Dendritic cell treated with granulocyte-macrophage colony-stimulating factor and Interleukin-4, amounts not matched to agents 40 ng/mL and 50 ng/mL, for 4 days (primary cell): ENCODE data around the gene TTC8.
"Not testable (repeated sequence)": the region's sequence is repeated elsewhere in the genome, so short reads cannot be mapped to it uniquely, and the experiment has no call there.

Source experiments
- H3K27ac Mint-ChIP-seq: one replicate; pipeline ENCODE4 v1.8.0; 2022; ENCODE audit warnings: mild to moderate bottlenecking, mixed read lengths
- H3K27me3 Mint-ChIP-seq: one replicate; pipeline ENCODE4 v1.8.0; 2022; ENCODE audit warnings: mild to moderate bottlenecking, mixed read lengths
- H3K36me3 Mint-ChIP-seq: one replicate; pipeline ENCODE4 v1.8.0; 2022; ENCODE audit warnings: low read depth, mixed read lengths
- H3K4me1 Mint-ChIP-seq: one replicate; pipeline ENCODE4 v1.8.0; 2022; ENCODE audit warnings: low read depth, mixed read lengths
- H3K4me3 Mint-ChIP-seq: one replicate; pipeline ENCODE4 v1.8.0; 2022; ENCODE audit warnings: mild to moderate bottlenecking, moderate library complexity, mixed read lengths
- H3K9me3 Mint-ChIP-seq: one replicate; pipeline ENCODE4 v1.8.0; 2022; ENCODE audit warnings: mixed read lengths
- intact Hi-C: fragments of 100-400 bp; cut with micrococcal nuclease; formaldehyde crosslinking; loops from one replicate; pipeline ENCODE4 v1.15.0; 2022

TTC8 gene

DNA sequence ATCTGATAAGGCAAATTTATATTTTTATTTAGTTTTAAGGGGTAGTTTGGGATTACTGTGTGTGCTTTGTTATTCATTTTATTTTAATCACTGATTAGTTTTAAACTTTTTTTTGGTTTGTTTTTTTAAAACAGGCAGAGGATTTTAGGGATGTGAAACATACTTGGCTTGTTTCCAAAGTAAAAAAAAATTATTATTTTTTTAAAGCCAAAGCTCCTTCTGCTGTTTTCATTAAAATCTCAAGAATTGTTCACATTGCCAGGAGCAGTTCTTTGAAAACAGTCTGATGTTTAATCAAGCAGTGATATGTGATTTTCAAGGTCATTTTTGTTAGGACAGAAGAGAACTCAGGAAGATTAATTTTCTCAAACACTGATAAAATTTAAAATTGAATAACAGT is 11.2 kb downstream of the TTC8 start:
- H3K9me3 Mint-ChIP-seq: no peaks in the 10 kb centered on the region
- no peaks in the 10 kb centered on the region for H3K27me3 Mint-ChIP-seq
- no peak overlapping the region for H3K4me3 Mint-ChIP-seq
- peaks cover 20% of the 10 kb centered on the region for H3K4me1 Mint-ChIP-seq
- H3K27ac Mint-ChIP-seq: no peak overlapping the region
- no peaks in the 10 kb centered on the region for H3K36me3 Mint-ChIP-seq
- intact Hi-C loops: no loop called here

DNA sequence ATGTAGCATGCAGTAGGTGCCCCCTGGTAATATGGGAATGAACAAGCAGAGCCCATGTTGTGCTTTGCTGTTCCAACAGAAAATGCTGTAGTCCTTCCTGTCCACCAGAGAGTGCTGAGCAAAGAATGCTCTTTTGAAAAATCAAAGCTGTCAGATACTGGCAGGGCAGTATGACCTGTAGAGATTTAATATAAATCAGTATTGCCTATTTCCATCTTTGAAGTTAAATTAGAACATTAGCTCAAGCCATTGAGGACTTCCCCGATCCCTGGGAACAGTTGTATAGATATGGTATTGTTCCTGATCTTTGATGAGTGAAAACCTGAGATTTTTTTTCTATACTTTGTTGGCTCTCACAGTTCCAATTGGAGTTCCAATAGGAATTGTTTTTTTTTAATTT is 13.0 kb downstream of the TTC8 start:
- Mint-ChIP-seq H3K36me3 (no peaks in the 10 kb centered on the region), H3K4me3 (no peak overlapping the region), H3K4me1 (peaks cover 13% of the 10 kb centered on the region), H3K27me3 (no peaks in the 10 kb centered on the region), H3K27ac (no peak overlapping the region), H3K9me3 (no peaks in the 10 kb centered on the region)
- intact Hi-C loops: no loop called here

DNA sequence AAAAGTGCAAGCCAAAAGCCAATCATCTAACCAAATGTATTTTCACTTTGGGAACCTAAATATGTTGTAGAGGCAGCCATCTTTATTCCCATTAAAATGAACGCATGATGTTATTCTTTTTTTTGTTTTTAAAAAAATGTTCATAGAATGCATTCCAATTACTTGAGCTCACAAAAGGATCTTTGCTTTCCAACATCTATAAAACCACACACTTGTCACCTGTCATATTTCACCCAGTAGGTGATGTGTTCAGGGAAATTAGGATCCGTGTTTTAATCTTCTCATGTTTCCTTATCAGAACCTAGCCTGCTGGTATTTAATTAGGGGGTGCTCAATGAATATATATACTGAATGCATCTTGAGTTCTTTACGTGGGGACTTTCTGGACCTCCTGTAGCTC is 13.6 kb downstream of the TTC8 start:
- H3K9me3 Mint-ChIP-seq: no peaks in the 10 kb centered on the region
- intact Hi-C loops: no loop called here
- H3K27me3 Mint-ChIP-seq: no peaks in the 10 kb centered on the region
- no peak overlapping the region for H3K27ac Mint-ChIP-seq
- no peak overlapping the region for H3K4me3 Mint-ChIP-seq
- H3K4me1 Mint-ChIP-seq: peaks cover 10% of the 10 kb centered on the region
- H3K36me3 Mint-ChIP-seq: no peaks in the 10 kb centered on the region

DNA sequence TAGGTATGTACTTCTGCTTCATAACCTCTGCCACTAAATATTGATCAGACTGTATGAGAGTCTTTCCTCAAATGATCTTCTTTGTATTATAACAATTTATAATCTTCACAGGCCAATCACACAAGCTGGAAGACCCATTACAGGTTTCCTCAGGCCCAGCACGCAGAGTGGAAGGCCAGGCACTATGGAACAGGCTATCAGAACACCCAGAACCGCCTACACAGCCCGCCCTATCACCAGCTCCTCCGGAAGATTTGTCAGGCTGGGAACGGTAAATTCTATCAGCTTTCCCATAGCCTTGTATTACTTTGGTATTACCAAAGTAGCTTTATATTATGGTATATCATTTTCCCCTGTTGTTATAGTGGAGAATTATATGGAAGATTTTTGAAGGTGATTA is 16.5 kb downstream of the TTC8 start:
- no peaks in the 10 kb centered on the region for H3K36me3 Mint-ChIP-seq
- no peak overlapping the region for H3K27ac Mint-ChIP-seq
- no peak overlapping the region for H3K4me3 Mint-ChIP-seq
- no peaks in the 10 kb centered on the region for H3K9me3 Mint-ChIP-seq
- intact Hi-C loops: no loop called here
- peaks cover 9% of the 10 kb centered on the region for H3K4me1 Mint-ChIP-seq
- H3K27me3 Mint-ChIP-seq: no peaks in the 10 kb centered on the region

DNA sequence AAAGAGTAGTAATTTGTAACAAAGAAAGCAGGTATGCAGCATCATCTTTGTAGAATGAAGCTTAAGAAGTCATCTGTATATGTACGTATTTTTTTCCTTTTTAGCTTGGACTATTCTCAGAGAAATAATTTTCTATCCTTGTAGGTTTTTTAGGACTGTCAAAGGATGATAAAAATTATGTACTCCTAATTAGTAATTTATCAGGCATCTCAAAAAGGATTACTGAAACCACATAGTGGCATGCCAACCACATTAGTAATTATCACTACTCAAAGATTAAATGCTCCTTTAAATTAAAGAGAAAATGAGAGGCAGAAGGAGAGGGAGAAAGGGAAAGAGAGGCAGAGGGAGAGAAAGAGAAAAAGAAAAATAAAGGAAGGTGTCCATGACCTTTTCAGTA is 17.3 kb downstream of the TTC8 start:
- Mint-ChIP-seq H3K27me3 (no peaks in the 10 kb centered on the region), H3K9me3 (no peaks in the 10 kb centered on the region)

DNA sequence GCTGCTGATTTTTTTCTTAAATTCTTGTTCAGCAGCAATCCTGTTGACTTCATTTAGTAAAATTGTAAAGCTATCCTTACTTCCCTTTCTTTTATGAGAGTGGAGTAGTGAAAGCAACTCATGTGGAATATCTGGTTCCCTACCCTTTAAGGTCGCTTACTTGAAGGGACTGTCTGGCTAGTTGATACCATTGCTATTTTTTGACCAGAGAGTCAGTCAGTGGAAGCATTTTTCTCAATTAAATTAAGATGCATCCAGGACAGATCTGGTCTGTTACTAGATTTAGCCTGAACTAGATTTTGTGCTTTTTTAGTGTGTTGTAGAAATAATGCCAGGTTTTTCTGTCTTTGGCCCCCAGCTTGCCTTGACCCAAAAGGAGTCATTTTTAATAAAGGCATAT is 18.0 kb downstream of the TTC8 start:
- H3K9me3 Mint-ChIP-seq: no peaks in the 10 kb centered on the region
- intact Hi-C loops: no loop called here
- H3K4me1 Mint-ChIP-seq: peaks cover 9% of the 10 kb centered on the region
- H3K36me3 Mint-ChIP-seq: no peaks in the 10 kb centered on the region
- H3K27ac Mint-ChIP-seq: no peak overlapping the region
- no peaks in the 10 kb centered on the region for H3K27me3 Mint-ChIP-seq
- H3K4me3 Mint-ChIP-seq: no peak overlapping the region

More for the DNA sequence above, 17.3 kb downstream of the TTC8 start:
- Mint-ChIP-seq H3K36me3 (no peaks in the 10 kb centered on the region), H3K27ac (no peak overlapping the region), H3K4me1 (peaks cover 9% of the 10 kb centered on the region), H3K4me3 (no peak overlapping the region)
- intact Hi-C loops: no loop called here

DNA sequence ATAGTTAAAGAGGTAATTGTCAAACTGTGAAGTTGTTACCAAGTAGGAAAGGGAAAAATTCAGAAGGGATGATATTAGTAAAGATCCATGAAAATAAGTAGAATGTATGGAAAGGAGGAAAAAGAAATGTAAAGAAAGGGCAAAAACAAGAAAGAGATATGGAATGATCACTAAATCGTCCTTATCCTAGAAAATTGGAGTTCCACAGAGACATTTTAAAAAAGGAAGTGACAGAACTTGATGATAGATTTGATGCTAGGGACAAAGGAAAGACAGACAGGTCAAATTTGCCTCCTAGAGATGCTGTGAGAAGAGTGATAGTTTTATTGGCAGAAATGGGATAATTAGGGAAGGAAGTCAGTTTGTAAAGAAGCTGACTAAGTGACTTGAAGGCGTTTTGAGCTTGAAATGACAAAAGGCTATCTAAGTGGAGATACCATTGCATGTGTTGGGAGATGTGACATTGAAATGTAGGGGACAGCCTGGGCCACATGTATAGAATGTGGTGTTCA is 20.6 kb downstream of the TTC8 start:
- Mint-ChIP-seq H3K36me3 (no peaks in the 10 kb centered on the region), H3K4me3 (no peak overlapping the region), H3K27me3 (no peaks in the 10 kb centered on the region), H3K9me3 (no peaks in the 10 kb centered on the region), H3K27ac (no peak overlapping the region), H3K4me1 (peaks cover 9% of the 10 kb centered on the region)
- intact Hi-C loops: no loop called here

DNA sequence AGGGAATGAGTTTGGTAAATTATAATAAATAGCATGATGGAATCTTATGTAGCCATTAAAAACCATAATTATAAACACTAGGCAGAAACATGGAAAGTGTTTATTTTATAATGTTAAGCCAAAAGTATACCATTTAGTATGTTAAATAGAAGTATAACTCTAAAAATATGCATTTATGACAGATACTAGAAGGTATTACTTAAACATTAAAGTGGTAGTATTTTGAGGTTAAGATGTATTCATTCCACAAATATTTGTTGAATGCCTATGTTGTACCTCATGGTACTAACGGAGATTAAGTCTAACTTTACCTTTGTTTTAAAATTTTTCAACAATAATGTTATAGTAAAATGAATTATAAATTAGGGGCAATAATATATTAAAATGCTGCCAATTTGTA is 24.1 kb downstream of the TTC8 start:
- Mint-ChIP-seq H3K27ac (no peak overlapping the region), H3K9me3 (no peaks in the 10 kb centered on the region), H3K27me3 (no peaks in the 10 kb centered on the region), H3K4me3 (no peak overlapping the region), H3K36me3 (no peaks in the 10 kb centered on the region), H3K4me1 (peaks cover 4% of the 10 kb centered on the region)
- intact Hi-C loops: no loop called here

DNA sequence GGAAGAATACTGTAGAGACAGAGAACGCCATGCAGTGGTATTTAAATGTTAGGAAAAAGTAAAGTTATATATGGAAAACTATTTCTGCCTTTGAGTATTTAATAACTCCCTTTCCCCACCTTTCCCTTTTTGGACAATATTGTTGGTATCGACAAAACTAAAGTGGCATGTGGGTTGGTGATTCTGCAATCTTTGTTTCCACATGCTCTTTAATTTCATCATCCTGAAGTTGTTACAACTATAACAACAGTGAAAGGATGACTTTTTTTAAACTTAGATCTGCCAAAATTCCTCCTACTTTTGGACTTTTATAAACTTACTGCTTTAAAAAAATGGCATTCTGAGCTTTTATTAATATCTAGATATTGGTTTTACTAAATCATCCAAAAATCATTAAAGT is 25.3 kb downstream of the TTC8 start:
- H3K27ac Mint-ChIP-seq: no peak overlapping the region
- intact Hi-C loops: no loop called here

DNA sequence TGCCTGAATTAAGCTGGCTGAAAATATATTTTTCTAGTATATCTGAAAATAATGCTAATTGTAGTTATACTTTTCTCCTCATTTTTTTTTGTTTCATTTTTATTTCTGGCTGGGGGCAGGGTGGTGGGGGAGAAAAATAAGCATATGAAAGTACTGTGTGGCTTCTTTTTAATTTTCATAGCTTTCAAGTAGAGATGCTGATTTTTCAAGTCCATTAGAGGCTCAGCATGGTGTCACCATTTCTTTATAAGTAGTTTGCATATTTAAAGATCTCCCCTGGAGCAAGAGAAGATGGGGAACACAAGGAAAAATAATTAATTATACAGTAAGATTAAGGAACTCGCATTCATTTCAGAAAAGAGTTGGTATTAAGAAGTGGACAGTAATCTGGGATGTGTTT is 27.1 kb downstream of the TTC8 start:
- intact Hi-C loops: no loop called here
- Mint-ChIP-seq H3K36me3 (no peaks in the 10 kb centered on the region), H3K27me3 (no peaks in the 10 kb centered on the region), H3K4me1 (no peaks in the 10 kb centered on the region), H3K9me3 (no peaks in the 10 kb centered on the region), H3K4me3 (no peak overlapping the region), H3K27ac (no peak overlapping the region)

More for the DNA sequence above, 25.3 kb downstream of the TTC8 start:
- Mint-ChIP-seq H3K36me3 (no peaks in the 10 kb centered on the region), H3K27me3 (no peaks in the 10 kb centered on the region), H3K4me1 (peaks cover 4% of the 10 kb centered on the region), H3K9me3 (no peaks in the 10 kb centered on the region), H3K4me3 (no peak overlapping the region)

DNA sequence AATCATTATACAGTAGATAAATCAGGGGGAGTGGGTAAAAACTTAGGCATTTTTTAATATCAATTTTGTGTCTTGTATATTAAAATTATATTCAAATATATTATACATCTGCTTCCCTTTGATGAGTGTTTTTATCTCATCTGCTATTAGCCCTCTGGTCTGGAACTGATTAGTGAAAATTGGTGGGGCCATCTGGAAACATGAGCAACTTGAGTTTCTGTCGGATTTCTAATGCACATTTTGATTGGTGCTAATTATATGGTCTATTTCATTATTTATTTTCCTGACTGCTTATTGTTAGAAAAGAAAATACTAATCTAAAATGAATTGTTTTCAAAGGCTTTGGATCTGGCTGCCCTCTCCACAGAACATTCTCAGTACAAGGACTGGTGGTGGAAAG is 28.2 kb downstream of the TTC8 start:
- H3K9me3 Mint-ChIP-seq: no peaks in the 10 kb centered on the region
- intact Hi-C loops: no loop called here
- no peaks in the 10 kb centered on the region for H3K36me3 Mint-ChIP-seq
- no peak overlapping the region for H3K4me3 Mint-ChIP-seq
- H3K4me1 Mint-ChIP-seq: no peaks in the 10 kb centered on the region
- no peaks in the 10 kb centered on the region for H3K27me3 Mint-ChIP-seq
- H3K27ac Mint-ChIP-seq: no peak overlapping the region

DNA sequence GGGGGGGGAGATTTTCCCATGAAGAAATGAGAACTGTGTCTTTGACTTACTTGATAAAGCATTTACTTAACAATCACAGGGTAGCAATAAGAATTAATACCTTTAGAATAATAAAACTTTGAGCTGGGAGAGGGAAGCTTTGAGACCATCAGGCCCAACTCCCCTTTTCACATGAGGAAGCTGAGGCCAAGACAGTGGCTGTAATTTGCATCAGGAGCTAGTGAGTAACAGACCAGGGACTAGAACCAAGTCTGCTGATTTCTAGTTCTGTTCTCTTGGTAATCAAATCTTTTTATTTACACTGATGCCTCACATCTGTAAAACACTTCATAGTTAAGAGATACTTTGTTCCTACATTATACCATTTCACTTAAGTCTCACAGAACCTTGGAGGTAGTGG is 28.7 kb downstream of the TTC8 start:
- H3K9me3 Mint-ChIP-seq: no peaks in the 10 kb centered on the region
- H3K4me1 Mint-ChIP-seq: no peaks in the 10 kb centered on the region
- no peak overlapping the region for H3K27ac Mint-ChIP-seq
- intact Hi-C loops: no loop called here
- H3K27me3 Mint-ChIP-seq: no peaks in the 10 kb centered on the region
- H3K36me3 Mint-ChIP-seq: no peaks in the 10 kb centered on the region
- H3K4me3 Mint-ChIP-seq: no peak overlapping the region

DNA sequence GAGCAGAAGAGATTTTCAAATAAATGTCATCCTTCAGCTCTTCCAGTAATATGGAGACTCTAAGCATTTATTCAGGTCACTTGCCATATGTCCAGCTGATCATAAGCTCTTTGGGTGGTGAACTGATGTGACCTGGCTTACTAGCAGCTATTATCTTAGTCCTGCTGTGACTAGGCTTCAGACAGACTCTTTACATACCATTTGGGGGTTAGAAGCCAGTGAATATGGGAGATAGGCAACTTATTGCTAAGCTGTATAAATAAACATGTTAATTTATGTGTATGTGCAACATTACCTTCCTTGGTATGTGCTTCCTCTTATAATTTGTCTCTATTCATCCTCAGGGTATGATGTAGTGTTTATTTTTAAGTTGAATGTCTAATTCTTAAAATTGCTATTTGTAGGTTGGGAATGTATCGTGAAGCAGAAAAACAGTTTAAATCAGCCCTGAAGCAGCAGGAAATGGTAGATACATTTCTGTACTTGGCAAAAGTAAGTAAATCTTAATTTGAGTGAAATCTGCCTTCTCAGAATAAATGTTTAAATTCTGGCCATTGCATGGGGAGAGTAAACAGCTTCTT is 32.4 kb downstream of the TTC8 start:
- no peak overlapping the region for H3K27ac Mint-ChIP-seq
- no peaks in the 10 kb centered on the region for H3K4me1 Mint-ChIP-seq
- intact Hi-C loops: no loop called here
- H3K36me3 Mint-ChIP-seq: peaks cover 13% of the 10 kb centered on the region
- H3K4me3 Mint-ChIP-seq: no peak overlapping the region
- peaks cover 7% of the 10 kb centered on the region for H3K9me3 Mint-ChIP-seq
- no peaks in the 10 kb centered on the region for H3K27me3 Mint-ChIP-seq

DNA sequence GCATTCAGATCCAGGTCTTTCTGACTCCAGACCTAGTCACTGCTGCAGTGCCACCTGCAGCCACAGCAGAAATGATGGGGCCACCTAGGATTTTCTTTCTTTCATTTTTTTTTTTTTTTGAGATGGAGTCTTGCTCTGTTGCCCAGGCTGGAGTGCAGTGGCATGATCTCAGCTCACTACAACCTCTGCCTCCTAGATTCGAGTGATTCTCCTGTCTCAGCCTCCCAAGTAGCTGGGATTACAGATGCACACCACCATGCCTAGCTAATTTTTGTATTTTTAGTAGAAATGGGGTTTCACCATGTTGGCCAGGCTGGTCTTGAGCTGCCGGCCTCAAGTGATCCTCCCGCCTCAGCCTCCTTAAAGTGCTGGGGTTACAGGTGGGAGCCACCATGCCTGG is 33.4 kb downstream of the TTC8 start:
- H3K27me3 Mint-ChIP-seq, H3K4me3 Mint-ChIP-seq, H3K27ac Mint-ChIP-seq, H3K4me1 Mint-ChIP-seq, H3K9me3 Mint-ChIP-seq, intact Hi-C loops: not testable (repeated sequence)
- H3K36me3 Mint-ChIP-seq: peaks cover 18% of the 10 kb centered on the region

DNA sequence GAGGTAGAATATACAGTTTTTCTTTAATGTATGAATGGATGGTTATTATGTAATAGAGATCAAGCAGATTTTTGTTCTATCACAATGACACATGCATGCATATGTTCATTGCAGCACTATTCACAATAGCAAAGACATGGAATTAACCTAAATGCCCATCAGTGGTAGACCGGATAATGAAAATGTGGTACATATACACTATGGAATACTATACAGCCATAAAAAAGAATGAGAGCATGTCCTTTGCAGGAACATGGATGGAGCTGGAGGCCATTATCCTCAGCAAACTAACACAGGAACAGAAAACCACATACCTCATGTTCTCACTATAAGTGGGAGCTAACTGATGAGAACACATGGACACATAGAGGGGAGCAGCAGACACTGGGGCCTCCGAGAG is 34.7 kb downstream of the TTC8 start:
- intact Hi-C loops, H3K4me1 Mint-ChIP-seq: not testable (repeated sequence)

More for the DNA sequence above, 34.7 kb downstream of the TTC8 start:
- H3K4me3 Mint-ChIP-seq, H3K27ac Mint-ChIP-seq, H3K27me3 Mint-ChIP-seq, H3K9me3 Mint-ChIP-seq: not testable (repeated sequence)
- peaks cover 18% of the 10 kb centered on the region for H3K36me3 Mint-ChIP-seq
